DND-41 (cell line): ENCODE results near the gene TSNAXIP1.

Experiments used
- EZH2 ChIP-seq: IDR thresholded peaks from 3 replicates; pipeline ENCODE4 v1.6.1; 2012; ENCODE audit warnings: borderline replicate concordance, low read depth, mild to moderate bottlenecking, moderate library complexity, low read length, inconsistent platforms; ENCODE audit not compliant: severe bottlenecking
- TF ChIP-seq, protein P1 (sequence below): IDR thresholded peaks from 2 replicates; pipeline ENCODE4 v1.5.1; 2012; ENCODE audit warnings: borderline replicate concordance, low read length, moderate library complexity, mild to moderate bottlenecking; ENCODE audit not compliant: poor library complexity, severe bottlenecking; ENCODE audit errors: extremely low read depth

DNA sequence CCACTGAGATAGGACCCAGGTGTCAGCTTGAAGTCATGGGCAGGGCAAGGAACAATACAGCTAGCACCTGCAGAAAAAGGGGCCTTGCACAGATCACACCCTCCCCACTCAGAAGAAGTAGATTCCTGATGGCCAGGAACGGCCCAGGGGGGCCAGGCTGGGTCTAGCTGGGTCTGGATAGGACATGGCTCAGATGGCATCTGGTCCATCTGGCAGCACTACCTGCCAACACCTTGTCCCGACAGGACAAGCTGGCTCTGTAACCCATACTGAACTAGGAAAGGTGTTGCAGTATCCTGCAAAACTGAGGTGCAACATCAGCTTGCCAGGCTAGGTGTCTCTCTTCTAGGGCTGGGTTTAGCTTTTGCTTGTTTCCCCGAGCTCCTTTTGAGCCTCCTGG is 48.7 kb upstream of the TSNAXIP1 start:
- TF ChIP-seq, protein P1, sequence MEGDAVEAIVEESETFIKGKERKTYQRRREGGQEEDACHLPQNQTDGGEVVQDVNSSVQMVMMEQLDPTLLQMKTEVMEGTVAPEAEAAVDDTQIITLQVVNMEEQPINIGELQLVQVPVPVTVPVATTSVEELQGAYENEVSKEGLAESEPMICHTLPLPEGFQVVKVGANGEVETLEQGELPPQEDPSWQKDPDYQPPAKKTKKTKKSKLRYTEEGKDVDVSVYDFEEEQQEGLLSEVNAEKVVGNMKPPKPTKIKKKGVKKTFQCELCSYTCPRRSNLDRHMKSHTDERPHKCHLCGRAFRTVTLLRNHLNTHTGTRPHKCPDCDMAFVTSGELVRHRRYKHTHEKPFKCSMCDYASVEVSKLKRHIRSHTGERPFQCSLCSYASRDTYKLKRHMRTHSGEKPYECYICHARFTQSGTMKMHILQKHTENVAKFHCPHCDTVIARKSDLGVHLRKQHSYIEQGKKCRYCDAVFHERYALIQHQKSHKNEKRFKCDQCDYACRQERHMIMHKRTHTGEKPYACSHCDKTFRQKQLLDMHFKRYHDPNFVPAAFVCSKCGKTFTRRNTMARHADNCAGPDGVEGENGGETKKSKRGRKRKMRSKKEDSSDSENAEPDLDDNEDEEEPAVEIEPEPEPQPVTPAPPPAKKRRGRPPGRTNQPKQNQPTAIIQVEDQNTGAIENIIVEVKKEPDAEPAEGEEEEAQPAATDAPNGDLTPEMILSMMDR = no peak
- TF ChIP-seq EZH2 = no peak
